ENCODE results near the gene CD44.
A peak's percentile ranks its signal among the peaks of the same experiment; 100 is the strongest.

DNA sequence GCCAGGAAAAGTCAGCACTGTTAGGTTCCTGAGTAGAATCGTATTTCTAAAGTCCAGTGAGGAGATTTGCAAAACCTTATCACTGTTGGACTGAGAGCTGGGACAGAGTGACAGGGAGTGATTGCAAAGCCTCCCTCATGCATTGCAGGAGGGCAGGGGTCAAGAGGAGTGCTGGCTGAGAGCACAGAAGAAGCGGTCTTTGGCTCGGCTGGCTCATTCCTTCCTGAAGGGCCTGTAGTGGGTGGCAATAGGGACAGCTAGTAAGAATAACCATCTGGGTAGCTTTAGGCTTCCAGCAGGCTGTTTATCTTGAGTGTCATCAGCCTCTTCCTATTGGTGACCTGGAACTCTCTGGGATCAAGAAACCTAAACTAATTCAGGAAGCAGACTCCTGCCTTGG, 53.4 kb downstream of the CD44 start:
- TF ChIP-seq POLR2AphosphoS5 (IDR thresholded peaks at IDR 0.05) (peak in 2 of 3 donors; percentile 79 to 86), CTCF (IDR thresholded peaks at IDR 0.05 in 8 of 11, conservative IDR thresholded peaks at IDR 0.05 in 3 of 11) (no peak), POLR2A (IDR thresholded peaks at IDR 0.05) (no peak)
